ENCODE results near the gene CLIC1.

DNA sequence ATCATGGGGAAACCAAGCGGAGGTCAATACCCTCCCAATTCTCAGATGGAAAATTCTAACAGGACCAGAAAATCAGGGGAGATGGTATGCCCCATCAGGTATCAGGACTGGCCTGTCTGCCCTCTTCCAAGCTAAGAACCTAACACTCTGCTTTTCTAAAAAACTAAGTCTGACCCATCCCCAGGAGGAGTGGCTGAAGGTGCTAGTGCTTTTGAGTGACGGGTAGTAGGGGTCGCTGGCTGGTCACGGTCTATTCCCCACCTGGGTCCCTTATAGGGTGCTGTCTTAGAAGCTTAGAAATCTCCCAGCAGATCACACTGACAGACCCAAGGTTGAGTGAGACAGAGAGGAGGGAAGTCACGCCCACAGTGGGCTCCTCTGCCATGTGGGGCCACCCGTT lies 42.8 kb downstream of the CLIC1 start:
- no peak for TF ChIP-seq EZH2 (IDR thresholded peaks at IDR 0.05; ENCODE audit: insufficient read depth, poor library complexity, severe bottlenecking)
- no peak for TF ChIP-seq EZH2phosphoT487 (IDR thresholded peaks at IDR 0.05; ENCODE audit: insufficient read depth, low read depth)
